Activated naive CD4-positive, alpha-beta T cell treated with anti-CD3 and anti-CD28 coated beads, Interleukin-2, amount 10 ng/mL, durations not matched to agents 7 days and 5 days (primary cell): ENCODE measurements around the gene ARL6IP5.

ENCODE experiments used
- CTCF ChIA-PET: fragments of 350-600 bp; sonication (Branson Sonifier 250); formaldehyde crosslinking; loops from one replicate; lab custom pipeline; 2021; ENCODE audit warnings: antibody characterized with exemption; lab: Charles Lee
- DNase-seq: peaks from one replicate; pipeline ENCODE4 v3.0.0-alpha.2; 2020
- H3K27ac Mint-ChIP-seq: one replicate; pipeline ENCODE4 v1.8.0; 2021; ENCODE audit warnings: mild to moderate bottlenecking, moderate library complexity, mixed read lengths
- H3K27me3 Mint-ChIP-seq: one replicate; pipeline ENCODE4 v1.8.0; 2021; ENCODE audit warnings: mild to moderate bottlenecking, mixed read lengths
- H3K36me3 Mint-ChIP-seq: one replicate; pipeline ENCODE4 v1.8.0; 2021; ENCODE audit warnings: mixed read lengths
- H3K4me1 Mint-ChIP-seq: one replicate; pipeline ENCODE4 v1.8.0; 2021; ENCODE audit warnings: mixed read lengths
- H3K4me3 Mint-ChIP-seq: one replicate; pipeline ENCODE4 v1.8.0; 2021; ENCODE audit warnings: mild to moderate bottlenecking, moderate library complexity, mixed read lengths
- H3K9me3 Mint-ChIP-seq: one replicate; pipeline ENCODE4 v1.8.0; 2021; ENCODE audit warnings: mixed read lengths

The ARL6IP5 gene

DNA sequence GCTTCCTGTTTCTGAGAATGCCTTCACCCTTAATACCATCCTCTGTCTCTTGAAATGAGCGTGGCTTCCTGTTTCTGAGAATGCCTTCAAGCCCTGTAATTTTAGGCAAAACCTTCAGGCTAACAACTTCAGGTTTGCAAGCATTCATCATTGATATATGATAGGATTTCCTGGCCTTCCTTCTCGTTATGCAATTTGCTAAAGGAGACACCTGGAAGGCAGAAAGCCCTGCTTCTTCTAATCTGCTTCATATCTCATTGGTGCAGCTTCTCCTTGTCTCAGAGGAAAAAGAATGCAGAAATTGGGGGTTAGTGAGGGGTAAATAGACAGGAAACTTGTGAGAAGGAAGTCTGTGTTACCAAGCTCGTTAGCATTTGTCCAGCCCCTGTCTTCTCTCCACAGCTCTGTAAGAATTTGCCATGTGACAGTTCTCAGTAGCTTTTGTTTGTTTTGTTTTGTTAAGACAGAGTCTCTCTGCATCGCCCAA, 7.3 kb downstream of the ARL6IP5 start:
- H3K4me1 Mint-ChIP-seq = peaks cover 84% of the 10 kb centered on the region

DNA sequence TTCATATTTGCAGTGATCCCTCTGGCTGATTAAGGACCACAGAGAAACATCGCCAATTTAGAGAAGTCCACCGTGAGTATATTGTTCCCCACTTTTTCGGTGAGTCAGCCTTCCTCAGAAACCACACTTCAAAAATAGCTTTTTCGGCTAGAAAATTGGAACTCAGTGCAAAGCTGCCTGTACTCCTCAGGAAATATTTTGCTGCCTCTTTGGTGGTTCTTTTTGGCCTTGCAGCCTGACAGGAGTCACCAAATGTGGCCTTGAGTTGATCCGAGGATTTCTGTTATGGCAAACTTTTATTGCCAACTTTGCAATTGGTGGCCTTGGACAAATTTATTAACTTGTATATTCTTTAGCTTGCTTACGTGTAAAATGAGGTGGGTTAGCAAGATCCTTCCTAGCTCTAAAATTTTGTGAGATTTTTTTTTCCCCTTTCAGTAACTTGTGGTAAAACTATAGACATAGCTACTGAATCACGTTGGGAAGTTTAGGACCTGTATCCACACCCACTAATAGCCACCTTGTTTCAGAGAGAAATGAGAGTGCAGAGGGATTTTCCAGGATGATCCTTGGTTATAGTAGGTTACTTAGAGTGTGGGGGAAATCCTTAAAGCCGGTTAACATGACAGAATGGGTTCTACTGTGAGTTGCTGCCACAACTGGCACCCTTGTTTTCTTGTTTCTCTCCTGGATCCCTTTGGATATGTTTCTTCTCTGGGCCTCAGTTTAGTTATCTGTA, 9.9 kb downstream of the ARL6IP5 start:
- H3K4me3 Mint-ChIP-seq = peak overlapping the region; percentile 53
- DNase-seq = no peak
- no peaks in the 10 kb centered on the region for H3K9me3 Mint-ChIP-seq
- H3K27me3 Mint-ChIP-seq = no peaks in the 10 kb centered on the region
- peaks cover 80% of the 10 kb centered on the region for H3K4me1 Mint-ChIP-seq
- peaks cover 64% of the 10 kb centered on the region for H3K36me3 Mint-ChIP-seq
- CTCF ChIA-PET = interaction anchor here (0.7 to 2.9 kb wide), 4 partner anchors 8 to 26 kb away, joined by 3 to 13 read pairs (median 5); no protein-coding TSS in a partner anchor
- peak overlapping the region; percentile 98 for H3K27ac Mint-ChIP-seq

More for the DNA sequence above, 7.3 kb downstream of the ARL6IP5 start:
- Mint-ChIP-seq H3K9me3 (no peaks in the 10 kb centered on the region), H3K27ac (peak overlapping the region; percentile 98), H3K27me3 (no peaks in the 10 kb centered on the region), H3K36me3 (peaks cover 62% of the 10 kb centered on the region), H3K4me3 (peak overlapping the region; percentile 72)
- peak; percentile 50 for DNase-seq
- CTCF ChIA-PET = interaction anchor here (1.3 to 2.9 kb wide), 3 partner anchors 28 to 43 kb away, joined by 3 to 13 read pairs (median 4); partner anchors contain the start of gene TMF1

DNA sequence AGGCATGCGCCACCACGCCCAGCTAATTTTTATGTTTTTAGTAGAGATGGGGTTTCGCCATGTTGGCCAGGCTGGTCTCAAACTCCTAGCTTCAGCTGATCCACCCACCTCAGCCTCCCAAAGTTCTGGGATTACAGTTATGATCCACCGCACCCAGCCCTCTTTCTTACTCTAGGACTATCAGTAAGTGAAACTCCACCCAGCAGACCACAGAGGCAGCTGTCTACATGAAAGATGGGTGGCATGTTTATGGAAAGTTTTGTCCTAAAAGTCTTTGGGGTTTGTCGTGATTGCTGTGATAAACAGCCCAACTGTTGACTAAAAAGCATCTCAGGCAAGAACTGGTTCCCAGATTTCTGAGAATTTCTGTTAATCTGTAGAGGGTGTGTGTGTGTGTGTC, 10.9 kb downstream of the ARL6IP5 start:
- CTCF ChIA-PET = interaction anchor here (0.6 to 1.6 kb wide), 2 partner anchors 9 to 83 kb away, joined by 3 to 7 read pairs; no protein-coding TSS in a partner anchor
- Mint-ChIP-seq H3K4me3 (peak overlapping the region; percentile 62), H3K9me3 (no peaks in the 10 kb centered on the region), H3K27ac (peak overlapping the region; percentile 89), H3K36me3 (peaks cover 61% of the 10 kb centered on the region), H3K27me3 (no peaks in the 10 kb centered on the region), H3K4me1 (peaks cover 74% of the 10 kb centered on the region)
- peak; percentile 43 for DNase-seq

DNA sequence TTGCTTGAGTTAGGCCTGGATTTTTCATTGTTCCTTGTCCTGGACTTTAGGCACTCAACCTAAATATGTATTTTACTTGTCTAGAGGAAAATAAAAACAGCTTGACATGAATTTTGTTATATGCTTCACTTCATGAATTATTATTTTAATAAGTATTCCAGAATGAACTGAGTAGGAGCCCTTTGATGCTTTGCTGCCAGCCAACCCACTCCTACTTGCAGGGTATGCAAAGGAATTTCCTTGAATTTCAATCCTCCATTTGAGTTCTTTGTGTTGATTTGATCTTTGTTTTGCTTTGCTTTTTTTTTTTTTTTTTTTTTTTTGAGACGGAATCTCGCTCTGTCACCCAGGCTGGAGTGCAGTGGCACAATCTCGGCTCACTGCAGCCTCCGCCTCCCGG, 11.6 kb downstream of the ARL6IP5 start:
- CTCF ChIA-PET = interaction anchor here (0.6 to 1.6 kb wide), 2 partner anchors 10 to 82 kb away, joined by 3 to 7 read pairs; no protein-coding TSS in a partner anchor
- peak overlapping the region; percentile 89 for H3K27ac Mint-ChIP-seq

DNA sequence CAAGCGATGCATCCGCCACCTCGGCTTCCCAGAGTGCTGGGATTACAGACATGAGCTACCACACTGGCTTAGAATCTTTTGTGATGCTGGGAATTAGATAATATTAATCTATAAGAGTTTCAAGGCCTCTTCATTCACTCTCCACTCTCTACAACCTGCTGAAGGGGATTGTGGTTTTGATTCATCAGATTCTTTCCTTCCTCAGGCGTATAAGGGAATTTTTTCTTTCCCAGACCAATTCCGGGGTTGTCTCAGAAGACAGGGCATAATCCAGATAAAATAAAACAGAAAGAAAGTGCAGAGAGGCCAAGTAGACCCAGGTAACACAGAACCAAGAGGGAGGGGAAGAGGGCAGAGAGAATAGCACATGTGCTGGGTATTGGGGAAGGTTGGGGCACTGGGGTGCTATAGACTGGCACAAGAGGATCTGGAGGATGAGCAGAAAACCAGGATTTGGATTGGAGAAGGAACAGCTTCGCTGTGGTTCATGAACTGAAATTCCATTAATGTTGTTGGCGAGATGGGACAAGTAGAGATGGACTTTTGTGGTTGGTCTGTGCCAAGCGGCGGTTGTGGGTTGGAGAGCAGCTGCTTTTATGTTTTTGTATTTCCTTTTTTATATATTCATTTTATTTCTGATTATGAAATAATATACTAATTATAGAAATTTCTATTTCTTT, 12.8 kb downstream of the ARL6IP5 start:
- H3K4me3 Mint-ChIP-seq = no peak overlapping the region
- no peaks in the 10 kb centered on the region for H3K27me3 Mint-ChIP-seq

More for the DNA sequence above, 11.6 kb downstream of the ARL6IP5 start:
- no peaks in the 10 kb centered on the region for H3K27me3 Mint-ChIP-seq
- no peaks in the 10 kb centered on the region for H3K9me3 Mint-ChIP-seq
- DNase-seq = no peak
- peaks cover 59% of the 10 kb centered on the region for H3K36me3 Mint-ChIP-seq
- peak overlapping the region; percentile 62 for H3K4me3 Mint-ChIP-seq
- peaks cover 74% of the 10 kb centered on the region for H3K4me1 Mint-ChIP-seq

DNA sequence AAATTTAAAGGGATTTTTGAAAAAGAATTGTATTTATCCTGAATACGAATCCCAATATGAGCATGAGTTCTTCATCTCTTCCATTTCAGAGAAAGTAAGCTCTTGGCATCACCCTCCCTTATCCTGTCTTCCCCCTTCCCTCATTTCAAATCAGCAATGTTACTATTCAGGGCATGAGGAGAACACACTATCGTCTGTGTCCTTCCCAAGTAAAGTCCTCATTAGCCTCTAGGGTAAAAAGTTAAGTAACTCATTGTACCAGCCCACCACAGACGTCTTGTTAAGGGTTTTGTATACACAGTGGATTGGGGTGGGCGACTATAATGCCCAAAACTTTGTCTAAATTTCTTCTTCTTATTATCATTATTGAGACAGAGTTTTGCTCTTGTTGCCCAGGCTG, 14.8 kb downstream of the ARL6IP5 start:
- peaks cover 67% of the 10 kb centered on the region for H3K36me3 Mint-ChIP-seq
- no peaks in the 10 kb centered on the region for H3K9me3 Mint-ChIP-seq
- H3K27ac Mint-ChIP-seq = no peak overlapping the region
- DNase-seq = no peak
- CTCF ChIA-PET = interaction anchor here (1.2 kb wide), 1 partner anchor 22 kb away, joined by 3 read pairs; no protein-coding TSS in a partner anchor
- H3K4me1 Mint-ChIP-seq = peaks cover 72% of the 10 kb centered on the region
- no peaks in the 10 kb centered on the region for H3K27me3 Mint-ChIP-seq
- H3K4me3 Mint-ChIP-seq = no peak overlapping the region

More for the DNA sequence above, 12.8 kb downstream of the ARL6IP5 start:
- Mint-ChIP-seq H3K27ac (peak overlapping the region; percentile 19), H3K9me3 (no peaks in the 10 kb centered on the region), H3K4me1 (peaks cover 73% of the 10 kb centered on the region), H3K36me3 (peaks cover 65% of the 10 kb centered on the region)
- CTCF ChIA-PET = interaction anchor here (0.6 kb wide), 1 partner anchor 24 kb away, joined by 3 read pairs; no protein-coding TSS in a partner anchor
- DNase-seq = no peak

DNA sequence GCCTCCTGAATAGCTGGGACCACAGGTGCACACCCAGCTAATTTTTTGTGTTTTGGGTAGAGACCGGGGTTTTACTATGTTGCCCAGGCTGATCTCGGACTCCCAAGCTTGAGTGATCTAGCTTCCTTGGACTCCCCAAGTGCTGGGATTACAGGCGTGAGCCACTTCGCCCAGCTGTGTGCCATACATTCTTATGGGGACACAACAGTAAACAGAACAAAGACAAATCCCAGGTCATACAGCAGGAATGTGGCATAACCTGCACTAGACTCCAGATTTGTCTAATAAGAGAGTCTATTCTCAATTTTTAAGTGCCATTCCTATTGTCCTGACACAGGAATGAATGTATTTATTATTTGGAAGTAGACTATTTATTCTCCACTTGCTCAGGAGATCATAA, 17.6 kb downstream of the ARL6IP5 start:
- no peak overlapping the region for H3K27ac Mint-ChIP-seq
- peaks cover 52% of the 10 kb centered on the region for H3K4me1 Mint-ChIP-seq
- CTCF ChIA-PET = interaction anchor here (0.8 kb wide), 1 partner anchor 52 kb away, joined by 3 read pairs; no protein-coding TSS in a partner anchor

DNA sequence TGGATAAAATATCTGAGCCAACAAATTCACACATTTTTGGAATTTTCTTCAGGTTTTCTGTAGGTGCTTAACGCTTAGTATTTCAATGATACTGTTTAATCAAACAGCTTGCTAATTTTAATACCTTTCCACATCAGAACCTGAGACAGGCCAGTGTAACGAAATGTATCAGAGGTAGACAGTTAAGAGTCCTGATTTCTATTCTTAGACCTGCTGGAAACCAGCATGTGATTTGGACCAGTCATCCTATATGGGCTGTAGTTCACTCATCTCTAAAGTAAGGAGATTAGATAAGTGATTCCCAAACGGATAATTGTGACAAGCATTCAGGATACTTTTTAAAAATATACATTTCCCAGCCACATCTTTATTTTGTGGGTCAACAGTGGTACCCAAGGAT, 18.4 kb downstream of the ARL6IP5 start:
- DNase-seq = no peak
- CTCF ChIA-PET = interaction anchor here (0.6 kb wide), 1 partner anchor 1567 kb away, joined by 3 read pairs; no protein-coding TSS in a partner anchor
- Mint-ChIP-seq H3K36me3 (peaks cover 62% of the 10 kb centered on the region), H3K27me3 (no peaks in the 10 kb centered on the region), H3K27ac (no peak overlapping the region), H3K9me3 (no peaks in the 10 kb centered on the region), H3K4me1 (peaks cover 48% of the 10 kb centered on the region), H3K4me3 (no peak overlapping the region)

More for the DNA sequence above, 17.6 kb downstream of the ARL6IP5 start:
- Mint-ChIP-seq H3K4me3 (no peak overlapping the region), H3K9me3 (no peaks in the 10 kb centered on the region), H3K36me3 (peaks cover 62% of the 10 kb centered on the region), H3K27me3 (no peaks in the 10 kb centered on the region)
- no peak for DNase-seq

DNA sequence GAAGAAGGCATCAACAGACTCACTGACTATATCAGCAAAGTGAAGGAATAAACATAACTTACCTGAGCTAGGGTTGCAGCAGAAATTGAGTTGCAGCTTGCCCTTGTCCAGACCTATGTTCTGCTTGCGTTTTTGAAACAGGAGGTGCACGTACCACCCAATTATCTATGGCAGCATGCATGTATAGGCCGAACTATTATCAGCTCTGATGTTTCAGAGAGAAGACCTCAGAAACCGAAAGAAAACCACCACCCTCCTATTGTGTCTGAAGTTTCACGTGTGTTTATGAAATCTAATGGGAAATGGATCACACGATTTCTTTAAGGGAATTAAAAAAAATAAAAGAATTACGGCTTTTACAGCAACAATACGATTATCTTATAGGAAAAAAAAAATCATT, 19.8 kb downstream of the ARL6IP5 start:
- Mint-ChIP-seq H3K27ac (no peak overlapping the region), H3K9me3 (no peaks in the 10 kb centered on the region), H3K36me3 (peaks cover 57% of the 10 kb centered on the region), H3K4me1 (peaks cover 42% of the 10 kb centered on the region), H3K27me3 (no peaks in the 10 kb centered on the region), H3K4me3 (no peak overlapping the region)
- DNase-seq = no peak
- CTCF ChIA-PET = interaction anchor here (1.0 kb wide), 1 partner anchor 11 kb away, joined by 3 read pairs; no protein-coding TSS in a partner anchor

DNA sequence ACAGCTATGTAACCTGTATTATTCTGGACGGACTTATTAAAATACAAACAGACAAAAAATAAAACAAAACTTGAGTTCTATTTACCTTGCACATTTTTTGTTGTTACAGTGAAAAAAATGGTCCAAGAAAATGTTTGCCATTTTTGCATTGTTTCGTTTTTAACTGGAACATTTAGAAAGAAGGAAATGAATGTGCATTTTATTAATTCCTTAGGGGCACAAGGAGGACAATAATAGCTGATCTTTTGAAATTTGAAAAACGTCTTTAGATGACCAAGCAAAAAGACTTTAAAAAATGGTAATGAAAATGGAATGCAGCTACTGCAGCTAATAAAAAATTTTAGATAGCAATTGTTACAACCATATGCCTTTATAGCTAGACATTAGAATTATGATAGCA, 20.6 kb downstream of the ARL6IP5 start:
- no peak overlapping the region for H3K27ac Mint-ChIP-seq
- CTCF ChIA-PET = interaction anchor here (0.7 to 1.7 kb wide), 2 partner anchors 14 to 16 kb away, joined by 3 to 9 read pairs; no protein-coding TSS in a partner anchor
- H3K4me3 Mint-ChIP-seq = no peak overlapping the region
- peaks cover 50% of the 10 kb centered on the region for H3K36me3 Mint-ChIP-seq
- no peak for DNase-seq
- no peaks in the 10 kb centered on the region for H3K9me3 Mint-ChIP-seq
- peaks cover 39% of the 10 kb centered on the region for H3K4me1 Mint-ChIP-seq
- H3K27me3 Mint-ChIP-seq = no peaks in the 10 kb centered on the region

DNA sequence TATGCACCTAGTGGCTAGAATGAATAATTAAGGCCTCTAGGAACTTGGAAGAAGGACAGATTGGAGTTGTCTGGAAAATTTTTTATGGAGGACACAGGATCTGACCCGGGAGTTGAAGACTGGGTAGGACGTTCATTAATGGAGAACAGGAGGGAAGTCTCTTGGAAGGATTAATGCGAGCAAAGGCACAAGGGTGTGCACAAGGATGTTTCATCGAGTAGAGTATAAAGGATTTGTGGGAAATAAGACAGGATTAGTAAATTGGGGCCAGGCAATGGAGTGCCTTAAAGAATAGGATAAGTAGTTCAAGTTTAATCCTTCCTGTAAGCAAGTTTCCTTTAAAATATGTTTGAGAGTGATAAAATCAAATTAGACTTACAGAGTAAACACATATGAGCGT, 23.1 kb downstream of the ARL6IP5 start:
- Mint-ChIP-seq H3K4me3 (no peak overlapping the region), H3K27me3 (no peaks in the 10 kb centered on the region), H3K27ac (no peak overlapping the region), H3K9me3 (no peaks in the 10 kb centered on the region), H3K36me3 (peaks cover 35% of the 10 kb centered on the region), H3K4me1 (peaks cover 21% of the 10 kb centered on the region)
- CTCF ChIA-PET = interaction anchor here (1.1 kb wide), 1 partner anchor 199 kb away, joined by 3 read pairs; no protein-coding TSS in a partner anchor
- DNase-seq = no peak

DNA sequence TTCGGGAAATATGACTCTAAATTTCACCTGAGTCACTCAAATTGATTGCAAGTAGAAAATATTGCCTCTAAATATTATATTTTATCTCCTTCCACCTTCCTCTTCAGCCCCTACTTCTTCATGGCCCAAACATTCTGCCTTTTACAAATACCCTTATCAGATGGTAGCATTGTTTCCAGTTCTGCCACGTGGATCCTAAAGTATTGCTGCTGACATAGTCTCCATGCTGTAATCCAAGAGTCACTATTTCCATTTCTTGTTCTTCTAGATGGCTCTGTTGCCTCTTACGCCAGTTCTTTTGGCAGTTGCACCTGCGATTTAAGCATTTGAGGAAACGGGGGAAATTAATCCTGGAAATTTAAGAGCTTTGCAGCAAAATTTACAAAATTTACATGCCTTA, 24.1 kb downstream of the ARL6IP5 start:
- CTCF ChIA-PET = no interaction called here
- no peaks in the 10 kb centered on the region for H3K27me3 Mint-ChIP-seq
- no peak overlapping the region for H3K27ac Mint-ChIP-seq
- no peak for DNase-seq
- no peaks in the 10 kb centered on the region for H3K9me3 Mint-ChIP-seq
- H3K36me3 Mint-ChIP-seq = peaks cover 26% of the 10 kb centered on the region
- H3K4me3 Mint-ChIP-seq = no peak overlapping the region
- peaks cover 12% of the 10 kb centered on the region for H3K4me1 Mint-ChIP-seq

DNA sequence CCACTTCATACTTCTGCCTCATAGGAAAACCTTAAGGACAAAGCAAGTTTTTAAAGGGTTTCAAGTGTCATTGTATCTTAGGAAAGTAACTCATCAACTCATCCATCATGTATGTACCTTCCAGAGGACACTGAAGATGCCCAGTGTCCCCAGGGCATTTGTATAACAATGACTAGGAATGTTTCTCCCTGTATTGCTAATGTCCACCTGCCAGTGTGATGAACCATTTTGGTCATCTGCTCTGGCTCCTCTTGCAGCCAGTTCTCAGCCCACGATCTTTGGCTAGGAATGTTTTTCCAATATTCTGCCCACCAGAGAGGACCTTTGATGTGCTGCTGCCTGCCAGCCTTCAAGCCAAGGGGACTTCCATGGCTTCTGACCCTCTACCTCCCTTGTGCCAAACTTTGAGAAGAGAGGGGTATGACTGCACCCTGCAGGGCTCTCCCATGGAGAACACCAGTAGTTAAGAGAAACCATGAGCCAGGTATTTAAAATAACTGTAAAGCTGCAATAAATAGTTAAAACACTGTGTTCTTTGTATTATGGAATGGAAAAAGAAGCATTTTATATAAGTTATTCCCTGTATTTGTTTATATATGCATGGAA, 26.3 kb downstream of the ARL6IP5 start:
- Mint-ChIP-seq H3K36me3 (peaks cover 9% of the 10 kb centered on the region), H3K4me1 (no peaks in the 10 kb centered on the region), H3K9me3 (no peaks in the 10 kb centered on the region), H3K27ac (no peak overlapping the region), H3K4me3 (no peak overlapping the region), H3K27me3 (no peaks in the 10 kb centered on the region)
- no peak for DNase-seq
- CTCF ChIA-PET = interaction anchor here (1.0 to 1.1 kb wide), 2 partner anchors 10 to 32 kb away, joined by 3 to 5 read pairs; no protein-coding TSS in a partner anchor
